CD4-positive, CD25-positive, alpha-beta regulatory T cell (primary cell): ENCODE measurements around the gene LBHD2. TPM values are rescaled to one million over a fixed set of nuclear protein-coding genes. Genes with fewer than 3 reads are reported as not detected.

ENCODE experiments used
- ATAC-seq, 2 donors: fragments of 150-1000 bp; cut with Tn5 transposase; one replicate each; pipeline ENCODE4 v1.10.0; 2021; ENCODE audit warnings: low read depth in 2 of 2, moderate number of reproducible peaks in 2 of 2, moderate library complexity in 1 of 2
- DNase-seq, 3 donors: peaks; one replicate each; pipeline versions ENCODE4 v3.0.0 to v3.0.0-alpha.2; 2012 to 2022; ENCODE audit warnings: mixed read lengths in 1 of 3
- H3K27ac ChIP-seq: one replicate; pipeline ENCODE4 v1.7.0; 2013; ENCODE audit warnings: mild to moderate bottlenecking, low read length; ENCODE audit not compliant: insufficient read depth, poor library complexity, severe bottlenecking
- H3K27me3 ChIP-seq: one replicate; pipeline ENCODE4 v1.7.0; 2013; ENCODE audit warnings: low read length; ENCODE audit not compliant: control insufficient read depth, insufficient read depth
- H3K36me3 ChIP-seq: one replicate; pipeline ENCODE4 v1.7.0; 2013; ENCODE audit warnings: mild to moderate bottlenecking, low read length, moderate library complexity; ENCODE audit not compliant: control insufficient read depth, insufficient read depth
- H3K4me1 ChIP-seq: 2 replicates; pipeline ENCODE4 v1.7.0; 2013; ENCODE audit warnings: mild to moderate bottlenecking, low read length; ENCODE audit not compliant: insufficient read depth, control insufficient read depth, poor library complexity, severe bottlenecking
- H3K4me3 ChIP-seq: one replicate; pipeline ENCODE4 v1.7.0; 2013; ENCODE audit warnings: low read depth, mild to moderate bottlenecking, low read length, moderate library complexity
- H3K9me3 ChIP-seq, 2 experiments: 1 replicate in 1 of 2; 2 replicates in 1 of 2; pipeline ENCODE4 v1.7.0; 2013; ENCODE audit warnings: low read length in 2 of 2, mild to moderate bottlenecking in 1 of 2, moderate library complexity in 1 of 2; ENCODE audit not compliant: control insufficient read depth in 2 of 2
- H3K27ac Mint-ChIP-seq, 3 donors: one replicate each; pipeline ENCODE4 v1.8.0; 2020 to 2022; ENCODE audit warnings: mild to moderate bottlenecking in 3 of 3, mixed read lengths in 3 of 3, moderate library complexity in 2 of 3
- H3K27me3 Mint-ChIP-seq: one replicate; pipeline ENCODE4 v1.8.0; 2022; ENCODE audit warnings: mild to moderate bottlenecking, mixed read lengths
- H3K36me3 Mint-ChIP-seq: one replicate; pipeline ENCODE4 v1.8.0; 2020; ENCODE audit warnings: mixed read lengths
- H3K4me1 Mint-ChIP-seq, 4 donors: one replicate each; pipeline ENCODE4 v1.8.0; 2020 to 2022; ENCODE audit warnings: mixed read lengths in 4 of 4, mild to moderate bottlenecking in 1 of 4
- H3K4me3 Mint-ChIP-seq, 4 donors: one replicate each; pipeline ENCODE4 v1.8.0; 2020 to 2022; ENCODE audit warnings: mild to moderate bottlenecking in 4 of 4, mixed read lengths in 4 of 4, moderate library complexity in 3 of 4
- H3K9me3 Mint-ChIP-seq, 7 donors: one replicate each; pipeline ENCODE4 v1.8.0; 2020 to 2022; ENCODE audit warnings: mixed read lengths in 7 of 7, mild to moderate bottlenecking in 3 of 7, moderate library complexity in 2 of 7
- polyA plus RNA-seq, 4 donors: library from polyadenylated mRNA; unstranded; fragments of 300-500 nt; fragmentation: Illumina TruSeq; gene quantifications; one replicate each; pipeline ENCODE4 v1.2.3, GENCODE V29; 2021
- total RNA-seq: library from RNA; stranded (reverse); gene quantifications from one replicate; pipeline ENCODE4 v1.2.3, GENCODE V29; 2022

The LBHD2 gene
- total and polyA plus RNA-seq, 5 donors from 2014 or later = not detected

DNA sequence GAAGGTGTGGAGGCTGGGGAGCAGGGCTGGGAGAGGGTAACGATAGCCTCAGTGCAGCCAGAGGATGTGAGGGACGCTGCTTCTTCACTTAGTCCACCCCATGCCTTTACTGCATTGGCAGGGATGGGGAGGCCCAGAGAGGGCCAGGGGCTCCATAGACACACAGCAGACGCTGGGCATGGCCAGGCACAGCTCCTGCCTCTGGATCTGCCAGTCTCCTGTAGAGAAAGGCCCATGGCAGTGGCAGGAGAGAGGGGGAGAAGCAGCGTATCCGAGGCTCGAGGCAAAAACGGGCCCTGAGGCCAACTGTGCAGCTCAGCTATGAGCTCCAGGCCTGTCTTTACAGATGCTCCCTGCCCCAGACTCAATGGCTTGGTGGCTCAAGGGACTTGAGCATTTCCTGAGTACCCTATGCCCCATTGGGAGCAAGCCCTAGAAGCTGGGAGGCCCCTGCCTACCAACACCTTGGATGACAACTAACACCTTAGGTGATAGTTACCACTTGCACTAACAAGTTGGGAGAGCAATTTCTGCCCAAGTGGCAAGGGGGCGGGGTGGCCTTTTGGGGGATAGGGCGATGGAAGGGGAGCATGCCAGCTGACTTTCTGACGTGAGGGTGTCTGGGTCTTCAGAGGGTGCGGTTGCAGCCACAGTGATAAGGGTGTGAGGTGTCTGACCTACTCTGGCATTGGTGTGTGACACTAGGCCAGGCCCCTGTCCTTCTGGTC lies 5.0 kb upstream of the LBHD2 start:
- Histone ChIP-seq H3K36me3 (no peaks in the 10 kb centered on the region), H3K4me3 (no peak overlapping the region), H3K27ac (no peak overlapping the region), H3K9me3 (no peaks in the 10 kb centered on the region), H3K27me3 (peaks cover 4% of the 10 kb centered on the region), H3K4me1 (peaks cover 14% of the 10 kb centered on the region)
- Mint-ChIP-seq H3K9me3 (no peaks in the 10 kb centered on the region), H3K4me1 (peaks cover 0 to 6% (median 0%) of the 10 kb centered on the region in 4 donors), H3K36me3 (no peaks in the 10 kb centered on the region), H3K27ac (no peak overlapping the region), H3K4me3 (no peak overlapping the region), H3K27me3 (peaks cover 5% of the 10 kb centered on the region)
- no peak for ATAC-seq
- DNase-seq = no peak

DNA sequence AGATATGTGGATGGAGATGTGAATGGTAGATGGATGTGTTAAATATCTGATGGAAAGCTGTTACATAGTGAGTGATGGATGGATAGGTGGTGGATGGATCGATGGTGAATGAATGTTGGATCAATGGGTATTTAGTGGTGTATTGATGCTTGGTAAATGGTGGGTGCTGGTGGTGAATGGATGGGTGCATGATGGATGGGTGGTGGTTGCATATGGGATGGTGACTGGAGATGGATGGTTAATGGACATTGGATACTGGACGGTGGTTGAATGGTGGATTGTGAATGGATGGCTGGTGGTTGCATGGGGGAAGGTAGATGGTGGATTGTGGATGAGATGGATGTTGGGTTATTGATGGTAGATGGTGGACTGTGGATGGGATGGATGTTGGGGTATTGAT lies 2.1 kb upstream of the LBHD2 start:
- Mint-ChIP-seq H3K36me3 (no peaks in the 10 kb centered on the region), H3K27me3 (peaks cover 13% of the 10 kb centered on the region), H3K4me1 (peaks cover 0 to 3% (median 0%) of the 10 kb centered on the region in 4 donors), H3K9me3 (peaks cover 0 to 4% (median 0%) of the 10 kb centered on the region in 7 donors), H3K4me3 (no peak overlapping the region), H3K27ac (no peak overlapping the region)
- ATAC-seq (no peak), DNase-seq (no peak)
- Histone ChIP-seq H3K4me1 (peaks cover 3% of the 10 kb centered on the region), H3K4me3 (no peak overlapping the region), H3K27ac (no peak overlapping the region), H3K27me3 (peaks cover 4% of the 10 kb centered on the region), H3K36me3 (no peaks in the 10 kb centered on the region), H3K9me3 (no peaks in the 10 kb centered on the region)

DNA sequence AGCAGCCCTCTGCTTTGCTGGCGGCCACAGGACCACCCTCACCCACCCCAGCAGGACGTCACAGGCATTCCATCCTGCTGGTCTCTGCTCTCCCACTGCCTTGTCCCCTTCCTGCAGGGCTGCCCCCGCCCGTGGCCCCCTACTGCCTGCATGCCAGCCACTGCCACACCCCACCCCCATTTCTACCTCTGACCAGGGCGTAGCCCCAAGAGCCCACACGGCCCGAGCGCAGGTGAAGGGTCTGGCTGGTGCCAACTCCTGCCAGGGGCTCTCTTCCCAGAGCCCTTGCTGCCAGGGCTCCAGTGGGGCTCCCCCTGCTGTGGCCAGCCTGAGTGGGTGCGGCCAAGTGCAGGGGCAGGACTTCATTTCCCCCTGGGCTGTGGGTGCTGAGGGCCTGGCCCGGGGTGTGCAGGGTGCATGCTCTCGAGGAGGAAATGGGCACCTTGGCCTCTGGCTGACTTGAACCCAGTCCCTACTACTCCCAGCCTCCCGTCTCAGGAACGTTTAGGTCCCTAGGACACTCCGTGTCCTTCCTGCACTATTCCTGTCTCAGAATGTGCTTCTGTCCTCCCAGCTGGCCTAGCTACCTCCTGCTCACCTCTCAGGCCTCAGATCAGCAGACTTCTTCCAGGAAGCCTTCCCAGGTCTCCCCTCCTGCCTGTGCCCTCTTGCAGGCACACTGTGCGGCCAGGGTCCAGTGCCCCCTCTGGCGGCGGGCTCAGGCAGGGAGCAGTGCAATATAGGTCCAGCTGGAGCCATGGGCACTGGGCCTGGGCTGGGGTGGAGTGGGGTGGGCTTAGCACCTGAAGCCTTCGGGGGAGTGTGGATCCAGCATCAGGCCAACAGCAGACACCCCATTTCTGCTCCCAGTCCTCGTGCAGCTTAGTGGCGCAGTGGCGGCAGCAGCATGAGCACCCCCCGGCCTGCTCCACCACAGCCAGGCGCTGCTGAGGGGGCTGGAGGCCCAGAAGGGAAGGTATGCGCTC lies 1.4 kb downstream of the LBHD2 start:
- H3K27ac Mint-ChIP-seq = no peak overlapping the region
- DNase-seq = no peak
- no peak overlapping the region for H3K4me3 Mint-ChIP-seq

DNA sequence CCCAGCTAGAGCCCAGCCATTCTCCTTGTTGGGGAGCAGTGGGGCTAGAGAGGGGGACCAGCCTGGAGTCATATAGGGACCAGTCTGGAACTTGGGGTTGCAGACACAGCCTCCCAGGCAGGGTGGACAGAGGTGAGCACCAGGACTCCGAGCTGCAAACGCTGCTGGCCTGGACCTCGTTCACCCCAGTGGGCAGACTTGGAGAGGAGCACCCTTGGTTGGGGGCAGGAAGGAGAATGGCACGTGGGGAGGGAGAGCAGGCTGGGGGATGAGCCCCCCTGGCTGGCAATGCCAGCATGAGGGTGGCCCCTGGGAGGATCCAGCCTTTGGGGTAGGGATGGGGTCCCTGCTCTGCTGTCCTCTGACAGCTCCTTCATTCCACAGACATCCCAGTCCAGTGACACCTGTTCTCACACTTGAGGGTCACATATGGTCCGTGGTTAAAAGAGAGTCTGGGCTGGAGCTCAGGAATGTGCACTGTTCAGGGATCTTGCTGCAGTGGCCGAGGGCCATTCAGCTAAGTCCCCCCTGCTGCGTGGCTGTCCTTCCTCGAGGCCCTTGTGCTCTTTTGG lies 2.8 kb downstream of the LBHD2 start:
- H3K4me3 Mint-ChIP-seq = no peak overlapping the region
- no peak for DNase-seq

More for the DNA sequence above, 1.4 kb downstream of the LBHD2 start:
- peaks cover 0 to 4% (median 0%) of the 10 kb centered on the region in 7 donors for H3K9me3 Mint-ChIP-seq
- H3K9me3 ChIP-seq = no peaks in the 10 kb centered on the region
- peaks cover 13% of the 10 kb centered on the region for H3K27me3 Mint-ChIP-seq
- H3K36me3 Mint-ChIP-seq = no peaks in the 10 kb centered on the region
- no peak overlapping the region for H3K27ac ChIP-seq
- H3K4me1 ChIP-seq = no peaks in the 10 kb centered on the region
- H3K27me3 ChIP-seq = peaks cover 4% of the 10 kb centered on the region
- no peak for ATAC-seq
- H3K4me1 Mint-ChIP-seq = no peaks in the 10 kb centered on the region
- no peak overlapping the region for H3K4me3 ChIP-seq
- H3K36me3 ChIP-seq = no peaks in the 10 kb centered on the region

DNA sequence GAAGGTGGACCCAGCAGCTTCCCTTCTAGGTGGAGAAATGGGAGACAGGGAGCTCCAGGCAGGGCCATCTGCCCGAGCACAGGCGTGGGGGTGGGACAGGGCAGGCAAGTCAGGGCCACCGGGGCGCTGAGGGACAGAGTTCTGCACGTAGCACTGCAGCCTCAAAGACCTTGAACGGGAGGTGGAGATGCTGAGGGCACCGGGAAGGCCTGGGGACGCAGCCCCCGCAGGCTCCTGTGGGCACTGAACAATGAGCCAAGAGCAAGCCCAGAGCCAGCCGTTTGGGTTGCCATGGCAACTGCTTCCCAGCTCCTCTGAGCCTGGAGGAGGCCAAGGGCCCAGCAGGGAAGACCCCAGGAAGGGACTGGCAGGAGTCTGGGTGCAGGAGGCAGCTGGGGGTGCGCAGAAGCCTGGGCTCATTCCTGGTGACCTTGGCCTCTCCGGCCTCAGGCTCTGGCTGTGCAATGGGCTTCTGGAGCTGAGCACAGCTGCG lies 3.4 kb downstream of the LBHD2 start:
- DNase-seq = no peak
- H3K27ac ChIP-seq = no peak overlapping the region
- H3K36me3 Mint-ChIP-seq = no peaks in the 10 kb centered on the region
- H3K4me1 ChIP-seq = peaks cover 9% of the 10 kb centered on the region
- no peak overlapping the region for H3K27ac Mint-ChIP-seq
- H3K4me1 Mint-ChIP-seq = peaks cover 0 to 7% (median 0%) of the 10 kb centered on the region in 4 donors
- no peaks in the 10 kb centered on the region for H3K27me3 ChIP-seq
- no peak overlapping the region for H3K4me3 ChIP-seq
- H3K27me3 Mint-ChIP-seq = peaks cover 18% of the 10 kb centered on the region
- no peaks in the 10 kb centered on the region for H3K9me3 ChIP-seq
- no peak for ATAC-seq
- H3K9me3 Mint-ChIP-seq = peaks cover 0 to 4% (median 0%) of the 10 kb centered on the region in 7 donors
- H3K4me3 Mint-ChIP-seq = no peak overlapping the region
- no peaks in the 10 kb centered on the region for H3K36me3 ChIP-seq

More for the DNA sequence above, 2.8 kb downstream of the LBHD2 start:
- Histone ChIP-seq H3K4me1 (peaks cover 9% of the 10 kb centered on the region), H3K36me3 (no peaks in the 10 kb centered on the region), H3K4me3 (no peak overlapping the region), H3K27me3 (peaks cover 2% of the 10 kb centered on the region), H3K27ac (no peak overlapping the region), H3K9me3 (no peaks in the 10 kb centered on the region)
- ATAC-seq = no peak
- Mint-ChIP-seq H3K36me3 (no peaks in the 10 kb centered on the region), H3K27ac (no peak overlapping the region), H3K4me1 (peaks cover 0 to 5% (median 0%) of the 10 kb centered on the region in 4 donors), H3K9me3 (peaks cover 0 to 4% (median 0%) of the 10 kb centered on the region in 7 donors), H3K27me3 (peaks cover 18% of the 10 kb centered on the region)

DNA sequence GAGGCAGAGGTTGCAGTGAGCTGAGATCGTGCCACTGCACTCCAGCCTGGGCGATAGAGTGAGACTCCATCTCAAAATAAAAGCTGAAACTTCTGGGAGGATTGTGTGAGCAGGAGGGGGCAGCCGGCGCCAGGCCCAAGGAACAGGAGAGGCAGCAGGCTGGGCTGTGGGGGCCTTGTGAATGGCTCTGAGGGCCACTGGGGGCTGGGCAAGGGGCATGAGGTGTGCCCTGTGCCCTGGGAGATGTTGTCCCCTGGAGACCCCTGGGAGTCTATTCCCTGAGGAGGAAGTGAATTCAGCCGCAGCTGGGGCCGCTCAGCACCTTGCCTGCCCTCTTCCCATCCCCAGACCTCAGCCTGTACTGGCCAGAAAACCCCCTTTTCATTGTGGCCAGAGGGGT lies 4.9 kb downstream of the LBHD2 start:
- H3K36me3 ChIP-seq = no peaks in the 10 kb centered on the region
- H3K27ac Mint-ChIP-seq = no peak overlapping the region
- H3K36me3 Mint-ChIP-seq = no peaks in the 10 kb centered on the region
- peaks cover 0 to 4% (median 0%) of the 10 kb centered on the region in 7 donors for H3K9me3 Mint-ChIP-seq
- peaks cover 18% of the 10 kb centered on the region for H3K27me3 Mint-ChIP-seq
- no peak overlapping the region for H3K4me3 ChIP-seq
- ATAC-seq = no peak
- no peaks in the 10 kb centered on the region for H3K9me3 ChIP-seq
- DNase-seq = no peak
- no peaks in the 10 kb centered on the region for H3K27me3 ChIP-seq
- no peak overlapping the region for H3K4me3 Mint-ChIP-seq
- peaks cover 0 to 7% (median 0%) of the 10 kb centered on the region in 4 donors for H3K4me1 Mint-ChIP-seq
- no peak overlapping the region for H3K27ac ChIP-seq
- H3K4me1 ChIP-seq = peaks cover 9% of the 10 kb centered on the region
